Muscle of back (tissue), 11 donors: Measurements from ENCODE around the gene ETNK2. TPM values are rescaled to one million over a fixed set of nuclear protein-coding genes. Genes with fewer than 3 reads are reported as not detected.

Experiments used
- DNase-seq, 3 donors: peaks; one replicate each; pipeline versions ENCODE4 v3.0.0 to v3.0.0-alpha.2; 2013
- polyA plus RNA-seq, 10 donors: library from polyadenylated mRNA; unstranded; fragments of 120-200 nt; gene quantifications; one replicate each; pipeline ENCODE4 v1.2.1, GENCODE V29; 2013; ENCODE audit not compliant: insufficient read length in 10 of 10

ETNK2 gene
- polyA plus RNA-seq, 10 donors, result 1.8 to 5.4 (median 3.0) TPM

- DNase-seq, result no peak
Observed at GRCh38 chr1:204081791-204082513, 69.9 kb downstream of the ETNK2 start.

GRCh38 chr1:204081164-204081790, 70.6 kb downstream of the ETNK2 start:
- DNase-seq, result no peak

Other genes starting within 250 kb of the ETNK2 start
- gene SOX13, start 78.9 kb downstream of the ETNK2 start, polyA plus RNA-seq, result 10 to 100 TPM; 14.7 to 23.0 (median 18.1) TPM
- under 1 TPM in 2 of 10 donors, not detected in 8; 0.18 to 0.20 TPM for gene REN, start 14.3 kb upstream of the ETNK2 start, polyA plus RNA-seq
- 1 to 10 TPM in 3 of 10 donors, under 1 TPM in 6, not detected in 1; 0.49 to 4.5 (median 0.81) TPM for gene KISS1, start 44.4 kb upstream of the ETNK2 start, polyA plus RNA-seq
- under 1 TPM in 1 of 10 donors, not detected in 9; 0.20 TPM for gene GOLT1A, start 61.9 kb upstream of the ETNK2 start, polyA plus RNA-seq
- 1 to 10 TPM; 1.7 to 7.2 (median 2.8) TPM for gene PLEKHA6, start 207.9 kb upstream of the ETNK2 start, polyA plus RNA-seq